IMR-90 (cell line): ENCODE measurements around the gene LAIR1. TPM values are rescaled to one million over a fixed set of nuclear protein-coding genes. Genes with fewer than 3 reads are reported as not detected.
"Not testable (repeated sequence)": the region's sequence is repeated elsewhere in the genome, so short reads cannot be mapped to it uniquely, and the experiment has no call there.

Experiments used
- ATAC-seq: fragments of 200-7000 bp; cut with Tn5 transposase; 2 replicates; pipeline ENCODE4 v1.9.1; 2020; ENCODE audit warnings: low read depth, mild to moderate bottlenecking, moderate library complexity
- BruUV-seq: library from RNA; stranded (reverse); fragments of 400-500 nt; replicated peaks from 2 replicates; lab custom pipeline; 2021; lab: Mats Ljungman, UMichigan
- CTCF ChIA-PET: fragments of 300-600 bp; formaldehyde crosslinking; extraction: SDS; loops from one replicate; lab custom pipeline; 2021; ENCODE audit warnings: antibody characterized with exemption; lab: Yijun Ruan, JAX
- POLR2A ChIA-PET: fragments of 300-600 bp; sonication (Branson Sonifier 250); formaldehyde crosslinking; loops from one replicate; lab custom pipeline; 2022; ENCODE audit warnings: antibody characterized with exemption; ENCODE audit not compliant: unreplicated experiment; lab: Charles Lee
- DNase-seq: peaks from one replicate; pipeline ENCODE4 v3.0.0; 2013
- H2AFZ ChIP-seq: replicated peaks from 2 replicates; pipeline ENCODE3; 2013; ENCODE audit warnings: low read length, mild to moderate bottlenecking; ENCODE audit not compliant: poor library complexity
- H2AK5ac ChIP-seq: 2 replicates; pipeline ENCODE4 v1.6.1; 2013; ENCODE audit warnings: low read depth, low read length, inconsistent platforms
- H2AK9ac ChIP-seq: replicated peaks from 2 replicates; pipeline ENCODE3; 2013; ENCODE audit warnings: mild to moderate bottlenecking, low read depth, low read length, moderate library complexity; ENCODE audit not compliant: poor library complexity
- H2BK120ac ChIP-seq: 2 replicates; pipeline ENCODE4 v1.6.1; 2013; ENCODE audit warnings: low read depth, low read length, inconsistent platforms
- H2BK15ac ChIP-seq: 3 replicates; pipeline ENCODE4 v1.6.1; 2013; ENCODE audit warnings: low read depth, low read length, inconsistent platforms
- H2BK20ac ChIP-seq: 2 replicates; pipeline ENCODE4 v1.6.1; 2013; ENCODE audit warnings: low read depth, mild to moderate bottlenecking, inconsistent platforms, low read length, moderate library complexity
- H2BK5ac ChIP-seq: 2 replicates; pipeline ENCODE4 v1.6.1; 2013; ENCODE audit warnings: mild to moderate bottlenecking, low read depth, low read length, inconsistent platforms; ENCODE audit not compliant: poor library complexity, severe bottlenecking
- H3K14ac ChIP-seq: replicated peaks from 2 replicates; pipeline ENCODE4 v1.6.1; 2013; ENCODE audit warnings: low read depth, low read length, inconsistent platforms
- H3K18ac ChIP-seq: 2 replicates; pipeline ENCODE4 v1.6.1; 2013; ENCODE audit warnings: low read depth, low read length, control low read depth
- H3K23ac ChIP-seq: 2 replicates; pipeline ENCODE4 v1.6.1; 2013; ENCODE audit warnings: low read depth, low read length, inconsistent platforms
- H3K27ac ChIP-seq: 2 replicates; pipeline ENCODE4 v1.5.1; 2013; ENCODE audit warnings: mild to moderate bottlenecking, control low read depth, low read length; ENCODE audit not compliant: insufficient read depth
- H3K27me3 ChIP-seq: 2 replicates; pipeline ENCODE4 v1.6.1; 2013; ENCODE audit warnings: low read length; ENCODE audit not compliant: control insufficient read depth, insufficient read depth
- H3K36me3 ChIP-seq: 2 replicates; pipeline ENCODE4 v1.6.1; 2013; ENCODE audit warnings: low read length, mixed read lengths; ENCODE audit not compliant: control insufficient read depth, insufficient read depth
- H3K4ac ChIP-seq: 2 replicates; pipeline ENCODE4 v1.6.1; 2013; ENCODE audit warnings: low read depth, low read length, inconsistent platforms
- H3K4me1 ChIP-seq: 2 replicates; pipeline ENCODE4 v1.6.1; 2013; ENCODE audit warnings: low read length, mixed read lengths; ENCODE audit not compliant: control insufficient read depth, insufficient read depth
- H3K4me2 ChIP-seq: 2 replicates; pipeline ENCODE4 v1.6.1; 2013; ENCODE audit warnings: low read depth, mild to moderate bottlenecking, control low read depth, low read length, moderate library complexity
- H3K4me3 ChIP-seq: 2 replicates; pipeline ENCODE4 v1.5.1; 2013; ENCODE audit warnings: low read depth, mild to moderate bottlenecking, control low read depth, low read length, moderate library complexity; ENCODE audit not compliant: insufficient read depth
- H3K56ac ChIP-seq: 2 replicates; pipeline ENCODE4 v1.6.1; 2013; ENCODE audit warnings: low read length, inconsistent platforms; ENCODE audit not compliant: insufficient read depth; ENCODE audit errors: extremely low read depth
- H3K79me1 ChIP-seq, 2 experiments: 2 replicates each; pipeline ENCODE4 v1.6.1; 2013; ENCODE audit warnings: low read length in 2 of 2, inconsistent platforms in 1 of 2, low read depth in 1 of 2
- H3K9ac ChIP-seq: 2 replicates; pipeline ENCODE4 v1.6.1; 2013; ENCODE audit warnings: low read depth, low read length, control low read depth
- H3K9me1 ChIP-seq: 2 replicates; pipeline ENCODE4 v1.6.1; 2013; ENCODE audit warnings: low read length, inconsistent platforms; ENCODE audit not compliant: insufficient read depth
- H3K9me3 ChIP-seq: 2 replicates; pipeline ENCODE4 v1.6.1; 2013; ENCODE audit warnings: low read length; ENCODE audit not compliant: control insufficient read depth, insufficient read depth
- H4K20me1 ChIP-seq: 2 replicates; pipeline ENCODE4 v1.6.1; 2013; ENCODE audit warnings: low read length, inconsistent platforms; ENCODE audit not compliant: insufficient read depth
- H4K5ac ChIP-seq: 2 replicates; pipeline ENCODE4 v1.6.1; 2013; ENCODE audit warnings: mild to moderate bottlenecking, low read depth, low read length, control low read depth
- H4K8ac ChIP-seq, 2 experiments: 2 replicates each; pipeline ENCODE4 v1.6.1; 2013; ENCODE audit warnings: low read depth in 2 of 2, low read length in 2 of 2, control low read depth in 1 of 2, inconsistent platforms in 1 of 2
- H4K91ac ChIP-seq: 2 replicates; pipeline ENCODE4 v1.6.1; 2013; ENCODE audit warnings: low read depth, low read length, inconsistent platforms; ENCODE audit not compliant: insufficient read depth
- WGBS, 2 experiments: methylation state at CpG; one replicate each; pipeline versions ENCODE4 v1.1.5 to v1.1.7; 2013; ENCODE audit warnings: missing lambda C conversion rate in 2 of 2; ENCODE audit not compliant: insufficient read length in 1 of 2; ENCODE audit errors: extremely low coverage in 2 of 2; 5-methylcytosine and 5-hydroxymethylcytosine counted together
- dilution Hi-C: fragments of 300-500 bp; cut with HindIII; formaldehyde crosslinking; loops from one replicate; pipeline ENCODE4 v1.14.3; 2018; ENCODE audit warnings: low sequenced_read_pairs; ENCODE audit not compliant: unreplicated experiment
- in situ Hi-C: fragments of 300-500 bp; cut with MboI; formaldehyde crosslinking; loops from 3 replicates; pipeline ENCODE4 v1.14.3; 2019; ENCODE audit warnings: low sequenced_read_pairs, inconsistent platforms, mixed read lengths
- intact Hi-C: fragments of 100-400 bp; cut with micrococcal nuclease; formaldehyde crosslinking; loops from 2 replicates; pipeline ENCODE4 v1.10.0; 2022
- polyA plus RNA-seq, 3 experiments: library from polyadenylated mRNA; depleted of rRNA; stranded (reverse); fragments of >200 nt; gene quantifications; 2 replicates each; pipeline ENCODE4 v1.2.3, GENCODE V29; 2012; ENCODE audit warnings: low replicate concordance in 1 of 3
- total RNA-seq: library from RNA; depleted of rRNA; stranded (reverse); fragments of >200 nt; gene quantifications from 2 replicates; pipeline ENCODE4 v1.2.3, GENCODE V29; 2012

LAIR1 gene
- total and polyA plus RNA-seq, 2 of the 4 experiments (the other 2 are of a cell fraction): not detected

DNA sequence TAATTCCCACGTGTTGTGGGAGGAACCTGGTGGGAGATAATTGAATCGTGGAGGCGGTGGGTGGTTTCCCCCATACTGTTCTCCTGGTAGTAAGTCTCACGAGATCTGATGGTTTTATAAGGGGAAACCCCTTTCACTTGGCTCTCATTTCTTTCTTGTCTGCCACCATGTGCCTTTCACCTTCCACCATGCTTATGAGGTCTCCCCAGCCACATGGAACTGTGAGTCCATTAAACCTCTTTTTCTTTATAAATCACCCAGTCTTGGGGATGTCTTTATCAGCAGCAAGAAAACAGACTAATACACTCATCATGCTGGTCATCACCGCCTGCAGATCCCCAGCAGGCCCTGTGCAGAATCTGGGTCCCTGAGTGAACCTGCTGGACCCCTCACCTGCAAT is 36.0 kb downstream of the LAIR1 start:
- in situ Hi-C loops, H2AK5ac ChIP-seq, H3K23ac ChIP-seq, H4K91ac ChIP-seq, H3K4me2 ChIP-seq, H3K9me3 ChIP-seq, CTCF ChIA-PET, DNase-seq, H3K9me1 ChIP-seq, H3K4ac ChIP-seq, ATAC-seq, H3K14ac ChIP-seq, H4K5ac ChIP-seq, H2AFZ ChIP-seq, H3K4me1 ChIP-seq, H3K27me3 ChIP-seq, POLR2A ChIA-PET, H3K27ac ChIP-seq, BruUV-seq, H2BK15ac ChIP-seq, H2BK120ac ChIP-seq, H2BK5ac ChIP-seq, H3K4me3 ChIP-seq, H2AK9ac ChIP-seq, H3K56ac ChIP-seq, H4K20me1 ChIP-seq, H3K18ac ChIP-seq, H2BK20ac ChIP-seq, H3K9ac ChIP-seq, H3K79me1 ChIP-seq, intact Hi-C loops, H4K8ac ChIP-seq, dilution Hi-C loops, H3K36me3 ChIP-seq: not testable (repeated sequence)
- WGBS, 2 experiments: 60% methylated on average over 1 of the region's 5 CpGs; no CpG with 5 or more reads in 1 of the 2 experiments
